GM18499 (cell line): Measurements from ENCODE around the gene UBXN4.
A peak's percentile ranks its signal among the peaks of the same experiment; 100 is the strongest.
"Not testable (repeated sequence)": the region's sequence is repeated elsewhere in the genome, so short reads cannot be mapped to it uniquely, and the experiment has no call there.

Experiments used
- ATAC-seq: cut with Tn5 transposase; IDR thresholded peaks from one replicate; pipeline ENCODE4 v1.9.1; 2021; ENCODE audit warnings: moderate number of reproducible peaks; ENCODE audit not compliant: insufficient read depth, unreplicated experiment

Gene UBXN4, protein sequence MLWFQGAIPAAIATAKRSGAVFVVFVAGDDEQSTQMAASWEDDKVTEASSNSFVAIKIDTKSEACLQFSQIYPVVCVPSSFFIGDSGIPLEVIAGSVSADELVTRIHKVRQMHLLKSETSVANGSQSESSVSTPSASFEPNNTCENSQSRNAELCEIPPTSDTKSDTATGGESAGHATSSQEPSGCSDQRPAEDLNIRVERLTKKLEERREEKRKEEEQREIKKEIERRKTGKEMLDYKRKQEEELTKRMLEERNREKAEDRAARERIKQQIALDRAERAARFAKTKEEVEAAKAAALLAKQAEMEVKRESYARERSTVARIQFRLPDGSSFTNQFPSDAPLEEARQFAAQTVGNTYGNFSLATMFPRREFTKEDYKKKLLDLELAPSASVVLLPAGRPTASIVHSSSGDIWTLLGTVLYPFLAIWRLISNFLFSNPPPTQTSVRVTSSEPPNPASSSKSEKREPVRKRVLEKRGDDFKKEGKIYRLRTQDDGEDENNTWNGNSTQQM

DNA sequence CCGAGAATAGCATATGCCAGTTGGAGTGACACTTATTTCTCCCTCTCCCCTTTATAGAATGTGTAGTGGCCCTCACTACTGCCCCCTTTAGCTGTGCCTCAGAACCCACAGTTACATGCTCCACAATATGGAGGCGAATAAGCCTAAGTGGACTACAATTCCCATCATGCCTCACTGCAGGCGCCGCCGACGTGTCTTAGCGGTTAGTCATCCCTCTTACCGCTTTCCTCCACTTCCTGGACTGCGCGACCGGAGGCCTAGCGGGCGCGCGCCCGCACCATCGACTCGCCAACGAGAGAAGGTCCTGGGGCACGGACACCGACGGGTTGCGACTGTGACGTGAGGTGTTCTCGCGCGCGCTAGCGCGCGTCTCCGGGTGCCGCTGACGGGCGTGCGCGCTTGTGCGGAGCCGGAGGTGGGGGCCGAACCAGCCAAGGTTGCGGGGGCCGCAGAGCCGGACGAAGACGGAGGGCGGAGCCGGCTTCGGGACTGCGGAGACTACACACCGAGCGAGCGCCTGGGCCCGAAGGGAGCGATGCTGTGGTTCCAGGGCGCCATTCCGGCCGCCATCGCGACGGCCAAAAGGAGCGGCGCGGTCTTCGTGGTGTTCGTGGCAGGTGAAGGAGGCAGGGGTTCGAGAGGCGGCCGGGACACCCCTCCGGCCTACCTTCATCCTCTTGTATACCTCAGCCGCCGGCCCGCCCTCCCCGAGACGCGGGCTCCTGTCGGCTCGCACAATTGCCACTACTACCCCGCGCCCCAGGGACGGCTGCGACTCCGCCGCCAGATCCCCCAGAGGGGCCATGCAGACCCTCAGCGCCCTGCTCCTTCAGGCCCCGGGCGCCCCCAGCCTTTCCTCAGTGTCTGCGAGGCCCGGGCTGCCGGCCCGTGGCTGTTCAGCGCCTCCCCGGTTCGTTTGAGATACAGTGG lies at the start of gene UBXN4:
TSS of gene UBXN4 (plus strand) at position 461 of the 930 bp plus-strand sequence. CDS start at position 536, 75 bp downstream.
- peak; percentile 87 for ATAC-seq

DNA sequence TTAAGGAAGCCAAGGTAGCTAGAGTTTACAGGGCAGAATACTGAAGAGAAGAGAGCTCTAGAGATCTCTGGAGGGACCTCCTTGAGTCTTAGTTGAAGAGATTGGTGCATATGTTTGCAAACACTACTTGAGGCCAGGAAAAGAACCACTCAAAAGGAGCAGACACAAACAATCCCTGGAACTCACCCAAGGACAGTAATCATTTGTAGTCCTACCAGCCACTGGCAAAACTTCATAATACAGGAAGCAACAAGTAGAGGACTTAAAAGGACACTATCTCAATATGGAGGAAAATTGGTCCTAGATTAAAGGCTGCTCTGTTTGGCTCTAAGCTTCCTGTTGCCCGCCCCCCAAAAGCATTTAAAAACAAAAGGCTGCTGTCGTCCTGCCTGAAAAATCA lies 46.9 kb upstream of the UBXN4 start:
- no peak for ATAC-seq

DNA sequence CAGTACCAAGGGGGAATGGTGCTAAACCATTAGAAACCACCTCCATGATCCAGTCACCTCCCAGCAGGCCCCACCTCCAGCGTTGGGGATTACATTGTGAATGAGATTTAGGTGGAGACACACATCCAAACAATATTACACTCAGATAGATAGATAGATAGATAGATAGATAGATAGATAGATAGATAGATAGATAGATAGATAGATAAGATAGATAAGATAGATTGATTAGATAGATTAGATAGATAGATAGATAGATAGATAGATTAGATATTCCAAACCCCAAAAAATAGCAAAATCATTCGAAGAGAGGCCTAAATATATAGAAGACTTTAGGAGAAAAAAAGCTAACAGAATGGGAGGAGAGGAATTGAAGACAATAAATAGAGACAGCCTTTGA lies 42.8 kb upstream of the UBXN4 start:
- ATAC-seq = no peak

DNA sequence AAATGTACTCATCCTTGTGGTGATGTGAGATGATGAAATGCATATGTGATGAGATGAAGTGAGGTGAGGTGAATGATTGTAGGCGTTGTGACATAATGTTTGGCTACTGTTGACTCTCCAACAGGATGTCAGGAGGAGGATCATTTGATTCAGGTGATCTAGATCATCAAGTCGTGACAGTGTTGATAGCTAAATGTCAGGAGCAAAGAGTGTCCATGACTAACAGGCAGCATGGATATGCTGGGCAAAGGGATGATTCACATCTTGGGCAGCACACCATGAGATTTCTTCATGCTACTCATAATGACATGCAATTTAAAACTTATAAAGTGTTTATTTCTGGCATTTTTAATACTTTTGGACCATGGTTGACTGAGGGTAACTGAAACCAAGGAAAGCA lies 40.2 kb upstream of the UBXN4 start:
- ATAC-seq = no peak

DNA sequence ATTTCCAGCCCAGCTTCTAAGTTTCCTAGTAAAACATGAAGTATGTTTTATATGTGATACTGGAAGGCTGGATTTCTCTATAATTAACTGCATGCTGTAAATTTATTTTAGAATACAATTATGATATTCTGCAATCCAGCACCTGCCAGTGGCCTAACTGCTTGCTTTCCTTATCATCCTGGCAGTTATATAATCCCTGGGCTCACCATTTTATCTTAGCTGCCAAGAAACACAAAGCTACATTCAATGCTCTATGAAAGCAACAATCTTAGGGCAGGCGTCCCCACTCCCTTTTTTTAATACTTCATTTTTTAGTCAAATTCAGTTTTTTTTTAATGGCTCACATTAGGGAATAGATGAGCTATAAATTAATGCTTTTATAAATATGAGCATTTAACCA lies 38.4 kb upstream of the UBXN4 start:
- no peak for ATAC-seq

DNA sequence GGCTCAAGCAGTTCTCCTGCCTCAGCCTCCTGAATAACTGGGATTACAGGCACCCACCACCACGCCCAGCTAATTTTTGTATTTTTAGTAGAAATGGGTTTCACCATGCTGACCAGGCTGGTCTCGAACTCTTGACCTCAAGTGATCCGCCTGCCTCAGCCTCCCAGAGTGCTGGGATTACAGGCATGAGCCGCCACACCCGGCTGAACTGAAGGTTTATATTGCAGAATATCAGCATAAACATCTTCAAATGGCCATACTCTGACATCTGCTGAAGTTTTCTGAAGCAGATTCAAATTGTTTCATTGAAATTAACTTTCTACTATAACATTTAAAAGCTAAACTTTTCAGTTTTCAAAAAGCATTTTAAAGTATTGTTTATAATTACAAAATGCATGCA lies 37.6 kb upstream of the UBXN4 start:
- not testable (repeated sequence) for ATAC-seq

DNA sequence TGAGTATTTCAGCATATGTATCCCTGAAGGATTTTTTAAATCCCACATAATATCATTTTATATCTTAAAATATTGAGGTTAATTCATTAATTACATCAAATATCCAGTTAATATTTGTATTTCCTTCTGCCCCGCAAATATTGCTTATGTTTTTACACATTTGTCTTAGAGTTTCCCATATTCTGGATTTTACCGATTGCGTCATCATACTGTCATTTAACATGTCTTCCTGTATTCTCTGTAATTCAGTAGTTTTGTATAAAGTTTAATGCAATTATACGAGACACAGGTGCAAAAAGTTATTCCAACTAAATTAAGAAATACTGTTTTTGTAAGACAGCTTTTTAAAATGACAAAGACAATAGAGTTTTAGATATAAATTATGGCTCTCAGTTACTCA lies 33.5 kb upstream of the UBXN4 start:
- ATAC-seq = no peak

DNA sequence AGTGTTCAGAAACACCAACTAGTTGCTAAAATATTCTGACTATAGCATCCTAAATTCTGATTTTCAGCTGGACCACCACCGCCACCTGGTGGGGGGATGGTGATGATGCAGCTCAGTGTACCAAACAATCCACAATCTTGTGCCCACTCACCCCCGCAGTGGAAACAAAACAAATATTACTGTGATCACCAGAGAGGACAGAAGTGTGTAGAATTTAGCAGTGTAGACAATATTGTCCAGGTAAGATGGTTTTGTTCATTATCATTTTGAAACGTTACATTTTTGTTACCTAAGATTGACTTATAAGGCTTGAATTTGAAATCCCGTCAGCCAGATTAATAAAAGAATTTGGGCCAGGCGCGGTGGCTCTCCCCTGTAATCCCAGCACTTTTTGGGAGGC lies 31.7 kb upstream of the UBXN4 start:
- ATAC-seq = no peak

DNA sequence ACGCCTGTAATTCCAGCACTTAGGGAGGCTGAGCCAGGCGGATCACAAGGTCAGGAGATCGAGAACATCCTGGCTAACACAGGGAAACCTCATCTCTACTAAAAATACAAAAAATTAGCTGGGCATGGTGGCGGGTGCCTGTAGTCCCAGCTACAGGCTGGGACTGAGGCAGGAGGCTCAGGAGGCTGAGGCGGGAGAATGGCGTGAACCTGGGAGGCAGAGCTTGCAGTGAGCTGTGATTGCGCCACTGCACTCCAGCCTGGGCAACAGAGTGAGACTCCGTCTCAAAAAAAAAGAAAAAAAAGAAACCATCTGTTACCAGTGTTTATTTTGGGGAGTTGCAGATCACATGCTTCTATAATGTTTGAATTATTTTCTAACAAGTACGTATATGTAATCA lies 26.6 kb upstream of the UBXN4 start:
- ATAC-seq = not testable (repeated sequence)

DNA sequence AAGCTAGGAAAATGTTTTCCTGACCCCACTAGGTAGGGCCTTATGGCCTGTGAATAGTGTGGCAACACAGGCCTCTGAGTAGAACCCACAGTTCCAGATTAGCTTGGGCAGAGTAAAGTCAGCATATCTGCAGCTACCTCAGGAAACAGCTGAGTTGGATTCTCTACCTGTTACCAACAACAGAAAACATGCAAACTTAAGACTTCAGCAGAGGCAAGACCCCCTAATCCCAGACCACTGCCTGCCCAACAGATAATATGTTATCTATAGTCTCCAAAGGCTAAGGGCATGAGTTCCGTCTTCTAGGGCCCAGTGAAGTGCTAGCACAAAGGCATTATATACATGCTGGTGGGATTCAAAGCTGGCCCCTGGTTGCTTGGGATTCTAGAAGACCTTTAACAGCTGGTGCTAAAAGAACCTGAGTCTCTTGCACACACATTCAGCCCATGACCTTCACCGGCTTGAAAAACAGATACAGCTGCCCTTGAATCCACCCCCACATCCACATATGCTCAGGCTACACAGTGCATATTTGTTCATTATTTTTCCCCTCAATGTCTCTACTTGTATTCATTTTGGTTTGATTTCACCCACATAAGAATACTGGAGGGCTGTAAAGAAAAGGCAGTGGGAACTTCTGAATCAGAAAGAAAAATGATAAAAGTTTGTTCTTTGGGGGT lies 13.5 kb upstream of the UBXN4 start:
- no peak for ATAC-seq

DNA sequence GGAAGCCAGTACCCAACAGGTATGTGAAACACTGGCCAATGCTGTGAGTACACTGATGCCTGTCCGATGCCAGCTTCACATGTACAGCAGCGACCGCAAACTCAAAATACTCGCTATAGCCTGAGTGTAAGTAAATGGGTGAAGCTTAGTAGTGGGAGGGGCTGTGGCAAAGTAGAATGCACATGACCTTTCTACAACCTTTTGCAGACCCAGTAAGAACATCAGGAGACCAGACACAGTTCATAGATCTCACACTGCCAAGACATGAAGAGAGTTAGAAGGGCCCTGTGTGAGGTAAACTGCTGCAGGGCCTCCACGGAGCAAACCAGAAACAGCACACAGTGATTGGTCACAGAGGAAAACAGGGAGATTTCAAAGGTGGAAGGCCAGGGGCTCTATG lies 9.1 kb upstream of the UBXN4 start:
- ATAC-seq = no peak

DNA sequence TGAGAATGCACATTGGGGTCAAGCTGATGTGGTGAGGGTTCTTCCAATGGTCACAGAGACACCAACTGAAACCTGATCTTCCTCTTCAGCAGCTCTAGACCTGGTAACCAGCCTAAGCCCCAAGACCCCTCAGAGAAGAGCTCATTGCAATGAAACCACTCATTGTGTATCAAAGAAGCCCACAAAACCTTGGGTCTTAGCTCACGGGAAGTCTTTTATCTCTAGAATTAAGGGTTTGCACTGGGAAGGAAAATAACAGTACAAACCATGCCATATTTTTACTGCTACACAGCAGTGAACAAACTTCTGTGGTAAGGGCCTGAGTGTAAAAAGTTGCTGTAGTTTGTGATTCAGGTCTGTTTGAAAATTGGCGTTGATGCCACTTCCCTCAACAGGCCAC lies 8.6 kb upstream of the UBXN4 start:
- no peak for ATAC-seq

DNA sequence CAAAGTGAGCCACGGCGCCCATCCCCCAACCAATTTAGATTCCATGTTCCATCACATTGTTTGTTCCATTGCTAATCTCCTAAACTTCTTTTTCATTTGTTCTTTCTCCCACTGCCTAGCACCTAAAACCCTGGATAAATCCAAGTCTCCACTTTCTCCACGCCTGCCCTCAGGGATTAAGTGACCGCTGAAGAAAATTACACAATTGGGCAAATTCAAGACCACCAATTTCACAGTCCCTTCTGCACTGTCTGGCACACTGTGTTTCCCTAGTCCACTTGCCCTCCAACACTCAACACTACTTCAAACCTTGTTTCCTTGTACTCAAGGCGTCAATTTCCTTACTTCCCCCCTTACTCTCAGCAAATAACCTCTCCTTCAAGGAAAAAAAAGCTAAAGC lies 5.1 kb upstream of the UBXN4 start:
- no peak for ATAC-seq

DNA sequence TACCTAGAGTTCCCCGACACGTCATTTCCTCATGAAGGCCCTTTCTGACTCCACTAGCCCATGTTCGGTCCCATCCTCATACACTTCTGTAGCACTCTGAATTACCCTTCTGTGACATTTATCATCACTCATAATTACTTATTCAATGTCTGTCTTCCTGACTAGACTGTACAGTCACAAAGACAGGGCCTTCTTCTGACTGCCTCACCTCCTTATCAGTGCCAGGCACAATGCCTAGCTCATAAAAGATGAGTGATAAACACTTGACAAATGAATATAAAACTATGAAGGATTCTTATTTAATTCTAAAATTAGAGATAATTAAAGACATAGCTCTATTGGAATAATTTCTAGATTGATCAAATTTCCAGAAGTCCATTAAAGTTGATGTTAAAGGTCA lies 1.4 kb upstream of the UBXN4 start:
- no peak for ATAC-seq

DNA sequence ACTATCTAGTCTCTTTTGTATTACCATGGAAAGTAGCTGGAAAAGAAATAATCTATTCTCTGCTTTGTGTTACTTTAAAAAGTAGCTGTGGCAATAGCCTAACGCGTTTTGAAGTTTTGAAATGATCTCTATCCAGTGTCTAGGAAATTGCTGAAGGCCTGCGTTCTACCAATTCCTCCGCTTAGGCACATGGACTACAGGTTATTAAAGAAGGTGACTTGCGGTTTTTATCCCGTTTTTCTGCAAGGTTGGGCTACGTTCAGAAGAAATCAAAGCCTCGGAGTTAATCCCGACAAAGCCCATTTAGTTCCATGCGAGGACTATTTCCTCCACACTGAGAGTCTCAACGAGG lies 636 bp upstream of the UBXN4 start:
- ATAC-seq = no peak

DNA sequence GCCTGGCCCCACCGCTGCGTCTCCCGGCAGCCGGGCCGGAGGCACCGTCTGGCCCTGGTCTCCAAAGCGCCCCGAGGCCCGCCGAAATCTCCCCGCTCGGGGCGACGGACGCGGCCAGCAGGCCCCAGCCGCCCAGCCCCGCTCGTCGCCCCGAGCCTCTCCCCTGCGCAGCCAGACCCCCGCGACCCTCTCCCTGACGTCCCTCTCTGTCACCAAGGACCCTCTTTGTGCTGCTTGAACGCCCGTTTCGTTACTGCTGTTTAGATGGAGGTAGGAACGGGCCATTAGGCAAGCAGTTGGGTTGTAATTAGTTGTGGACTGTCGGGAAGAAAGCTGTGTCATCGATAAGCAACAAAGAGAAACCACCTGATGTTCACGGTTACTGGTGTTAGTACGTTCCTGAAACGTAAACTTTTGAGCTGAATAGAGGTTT lies 686 bp downstream of the UBXN4 start:
- ATAC-seq = peak; percentile 2

DNA sequence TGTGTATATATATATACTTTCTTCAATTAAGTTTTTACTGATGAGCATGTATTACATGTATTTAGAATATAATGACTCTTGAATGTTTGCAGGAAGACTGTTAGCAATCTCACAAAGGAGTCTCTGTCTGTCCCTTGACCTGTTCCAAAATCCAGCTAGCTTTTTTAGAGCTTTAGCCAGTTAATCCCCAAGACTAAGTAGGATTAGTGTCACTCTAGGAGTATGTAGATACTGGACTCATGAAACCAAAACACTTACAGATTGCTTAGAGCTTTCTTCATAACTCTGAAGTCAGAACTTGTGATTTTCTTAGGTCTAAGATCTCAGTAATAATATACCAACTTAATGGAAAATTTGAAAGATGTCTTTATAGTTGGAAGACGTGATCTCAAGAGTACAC lies 2.2 kb downstream of the UBXN4 start:
- ATAC-seq = no peak

DNA sequence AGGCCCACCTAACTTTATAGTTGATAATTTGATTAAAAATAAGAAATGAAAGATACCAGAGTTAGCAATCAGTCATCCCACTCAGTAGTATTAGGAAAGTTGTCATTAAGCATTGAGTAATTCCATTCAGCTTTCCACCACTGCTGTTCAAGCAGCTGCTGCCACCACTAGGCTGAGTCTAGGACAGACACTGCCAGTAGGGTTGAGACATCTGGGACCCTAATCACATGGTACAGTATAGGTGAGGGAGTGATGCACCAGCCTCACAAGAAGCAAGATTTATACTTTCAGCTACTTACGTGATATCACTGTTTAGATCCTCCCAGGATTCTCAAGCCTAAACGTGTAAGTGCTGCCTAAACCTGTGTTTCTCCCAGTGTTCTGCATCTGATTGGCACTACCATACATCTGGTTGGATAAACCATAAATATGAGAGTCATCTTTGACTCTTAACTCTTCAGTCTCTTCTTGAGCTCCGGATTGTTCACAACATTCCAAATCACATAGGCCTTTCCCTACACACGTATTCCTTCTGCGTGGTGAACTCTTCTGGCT lies 3.2 kb downstream of the UBXN4 start:
- no peak for ATAC-seq

DNA sequence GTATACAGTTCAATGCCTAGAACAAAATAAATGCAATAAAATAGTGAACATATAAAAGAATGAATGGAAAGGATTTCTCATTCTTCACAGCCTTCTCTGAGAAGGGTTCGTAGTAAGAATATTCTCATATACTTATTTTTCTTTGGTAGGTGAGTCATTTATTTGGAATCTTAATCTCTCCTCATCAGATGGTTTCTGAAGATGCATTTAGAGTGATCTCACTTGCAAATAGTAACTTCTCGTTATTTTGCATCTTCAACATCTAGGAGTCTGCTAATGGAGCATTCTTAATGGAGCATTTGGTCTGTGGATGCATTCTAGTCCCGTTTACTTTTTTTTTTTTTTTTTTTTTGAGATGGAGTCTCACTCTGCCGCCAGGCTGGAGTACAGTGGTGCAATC lies 3.9 kb downstream of the UBXN4 start:
- no peak for ATAC-seq

DNA sequence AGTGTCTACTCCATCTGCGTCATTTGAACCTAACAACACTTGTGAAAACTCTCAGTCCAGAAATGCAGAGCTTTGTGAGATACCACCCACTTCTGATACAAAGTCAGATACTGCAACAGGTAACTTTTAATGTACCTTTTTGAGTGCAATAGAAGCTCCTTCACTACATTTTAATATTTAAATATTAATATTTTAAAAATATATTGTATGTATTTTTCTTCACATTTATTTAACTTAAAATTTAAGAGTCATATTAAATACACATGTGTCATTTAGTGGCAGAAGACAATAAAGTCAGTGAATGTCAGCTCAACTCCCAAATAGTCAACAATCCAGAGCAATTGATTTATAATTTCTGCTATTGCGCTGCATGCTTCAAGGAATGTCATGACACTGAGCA lies 13.9 kb downstream of the UBXN4 start:
- ATAC-seq = no peak
